Hepatocyte (in vitro differentiated cells): ENCODE measurements around the gene CBL.
"Not testable (repeated sequence)": the region's sequence is repeated elsewhere in the genome, so short reads cannot be mapped to it uniquely, and the experiment has no call there.

Experiments
- CTCF ChIP-seq: fragments of 200-600 bp; sonication (generic); IDR thresholded peaks from 2 replicates; pipeline ENCODE4 v1.5.1; 2016; ENCODE audit warnings: antibody characterized with exemption, mild to moderate bottlenecking; ENCODE audit not compliant: poor library complexity
- EZH2 ChIP-seq: fragments of 200-600 bp; sonication (generic); IDR thresholded peaks from 2 replicates; pipeline ENCODE4 v1.6.1; 2016; ENCODE audit warnings: antibody characterized with exemption, mild to moderate bottlenecking, borderline replicate concordance
- EZH2phosphoT487 ChIP-seq: fragments of 200-600 bp; sonication (generic); IDR thresholded peaks from one replicate; pipeline ENCODE4 v1.6.1; 2018; ENCODE audit warnings: antibody characterized with exemption, mild to moderate bottlenecking, low read depth, moderate library complexity; ENCODE audit not compliant: unreplicated experiment, severe bottlenecking

DNA sequence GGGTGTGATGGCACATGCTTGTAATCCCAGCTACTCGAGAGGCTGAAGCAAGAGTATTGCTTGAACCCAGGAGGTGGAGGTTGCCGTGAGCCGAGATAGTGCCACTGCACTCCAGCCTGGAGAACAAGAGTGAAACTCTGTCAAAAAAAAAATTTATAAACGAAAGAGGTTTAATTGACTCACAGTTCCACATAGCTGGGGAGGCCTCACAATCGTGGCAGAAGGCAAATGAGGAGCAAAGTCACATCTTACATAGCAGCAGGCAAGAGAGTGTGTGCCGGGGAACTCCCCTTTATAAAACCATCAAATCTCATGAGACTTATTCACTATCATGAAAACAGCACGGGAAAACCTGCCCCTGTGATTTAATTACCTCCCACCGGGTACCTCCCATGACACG lies 21.7 kb upstream of the CBL start:
- not testable (repeated sequence) for TF ChIP-seq CTCF, EZH2, EZH2phosphoT487
